Activated CD4-positive, alpha-beta T cell treated with anti-CD3 and anti-CD28 coated beads, Interleukin-2, Interleukin-6, amounts not matched to agents 100 ng/mL and 50 ng/mL, durations not matched to agents 16 hours and 8 hours (primary cell): ENCODE results near the gene THAP12.
A peak's percentile ranks its signal among the peaks of the same experiment; 100 is the strongest.

Experiments used
- DNase-seq: peaks from one replicate; pipeline ENCODE4 v3.0.0-alpha.2; 2020

THAP12 gene

GRCh38 chr11:76379807-76380158 lies 1.1 kb downstream of the THAP12 start:
- no peak for DNase-seq

GRCh38 chr11:76376746-76377558 lies 4.0 kb downstream of the THAP12 start:
- peak; percentile 45 for DNase-seq

DNA sequence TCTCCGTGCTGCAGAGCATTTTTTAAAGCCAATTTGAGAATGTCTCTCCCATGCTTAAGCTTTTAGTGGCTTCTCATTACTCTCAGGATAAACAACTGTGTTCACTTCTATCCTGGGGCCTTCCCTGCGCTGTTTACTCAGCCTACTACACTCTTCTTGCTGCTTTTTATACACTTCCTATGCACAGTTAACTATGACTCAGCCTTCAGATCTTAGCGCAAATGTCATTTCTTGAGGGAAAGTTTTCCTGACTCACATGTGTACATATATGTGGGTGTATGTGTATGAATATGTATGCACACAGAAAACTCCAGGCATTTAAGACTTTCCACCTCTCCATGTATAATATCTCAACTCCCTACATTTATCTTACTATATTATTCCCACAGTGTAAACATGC lies 9.8 kb downstream of the THAP12 start:
- peak; percentile 68 for DNase-seq

- DNase-seq = no peak
Measured at GRCh38 chr11:76369406-76369805, 11.5 kb downstream of the THAP12 start.

GRCh38 chr11:76368490-76368889 lies 12.4 kb downstream of the THAP12 start:
- no peak for DNase-seq

DNA sequence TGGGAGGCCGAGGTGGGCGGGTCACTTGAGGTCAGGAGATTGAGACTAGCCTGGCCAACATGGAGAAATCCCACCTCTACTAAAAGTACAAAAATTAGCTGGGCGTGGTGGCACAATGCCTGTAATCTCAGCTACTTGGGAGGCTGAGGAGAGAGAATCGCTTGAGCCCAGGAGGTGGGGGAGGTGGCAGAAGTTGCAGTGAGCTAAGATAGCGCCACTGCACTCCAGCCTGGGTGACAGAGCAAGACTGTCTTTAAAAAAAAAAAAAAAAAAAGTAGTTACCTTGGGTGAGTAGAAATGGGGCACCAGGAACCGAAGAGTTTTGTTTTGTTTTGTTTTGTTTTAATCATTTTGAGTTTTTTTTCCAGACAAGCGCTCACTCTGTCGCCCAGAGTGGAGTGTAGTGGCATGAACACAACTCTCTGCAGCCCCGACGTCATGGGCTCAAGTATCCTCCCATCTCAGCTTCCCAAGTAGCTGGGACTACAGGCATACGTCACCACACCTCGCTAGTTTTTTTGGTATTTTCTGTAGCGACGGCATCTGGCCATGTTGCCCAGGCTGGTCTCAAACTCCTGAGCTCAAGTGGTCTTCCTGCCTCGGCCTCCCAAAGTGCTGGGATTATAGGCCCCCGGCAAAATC lies 15.8 kb downstream of the THAP12 start:
- no peak for DNase-seq

DNA sequence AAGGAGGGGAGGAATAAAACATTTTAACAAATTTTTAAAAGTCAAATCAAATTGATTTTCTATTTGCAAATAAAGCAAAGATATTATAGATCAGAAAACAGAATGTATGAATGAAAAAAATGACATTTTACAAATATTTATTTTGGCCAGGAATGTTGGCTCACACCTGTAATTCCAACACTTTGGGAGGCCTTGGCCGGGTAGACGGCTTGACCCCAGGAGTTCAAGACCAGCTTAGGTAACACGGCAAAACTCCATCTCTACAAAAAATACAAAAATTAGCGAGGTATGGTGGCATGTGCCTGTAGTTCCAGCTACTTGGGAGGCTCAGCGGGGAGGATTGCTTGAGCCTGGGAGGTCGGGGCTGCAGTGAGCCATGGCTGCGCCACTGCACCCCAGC lies 18.2 kb downstream of the THAP12 start:
- DNase-seq = no peak

DNA sequence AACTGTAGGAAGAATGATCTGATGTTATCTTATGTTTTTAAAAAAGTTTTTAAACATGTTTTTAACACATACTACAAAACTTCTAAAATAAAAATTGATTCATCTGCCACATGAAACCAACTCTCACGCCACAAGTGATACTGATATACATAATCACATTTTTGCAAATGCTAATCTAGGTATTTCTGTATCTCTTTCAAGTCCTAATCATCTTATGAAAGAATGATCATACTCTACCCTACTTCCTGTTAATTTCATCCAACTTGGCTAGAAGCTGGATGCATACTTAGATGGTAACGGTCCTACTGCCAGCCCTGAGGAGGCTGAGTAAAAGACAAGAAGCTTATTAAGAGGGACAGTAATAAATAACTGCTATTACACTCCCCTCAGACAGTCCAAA lies 19.2 kb downstream of the THAP12 start:
- DNase-seq = no peak

DNA sequence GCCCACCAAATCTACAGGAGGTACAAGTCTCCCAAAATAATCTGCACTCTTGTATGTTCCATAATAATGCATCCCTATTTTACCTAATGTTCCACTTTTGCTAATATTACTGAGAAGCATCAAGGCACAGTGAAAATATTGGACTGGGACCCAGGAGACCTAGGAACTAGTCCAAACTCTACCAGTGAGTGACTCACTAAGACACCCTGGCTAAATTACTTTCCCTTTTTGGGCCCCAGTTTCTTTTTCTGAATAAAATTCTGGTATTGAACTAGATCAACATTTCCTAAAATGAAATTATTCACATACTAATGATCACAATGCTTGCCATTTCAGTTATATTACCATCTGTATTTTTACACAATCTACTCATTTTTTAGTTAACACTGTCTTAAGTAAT lies 19.6 kb downstream of the THAP12 start:
- DNase-seq = no peak

- DNase-seq = no peak
Measured at GRCh38 chr11:76355172-76355571, 25.8 kb downstream of the THAP12 start.

- no peak for DNase-seq
Measured at GRCh38 chr11:76348348-76348747, 32.6 kb downstream of the THAP12 start.

DNA sequence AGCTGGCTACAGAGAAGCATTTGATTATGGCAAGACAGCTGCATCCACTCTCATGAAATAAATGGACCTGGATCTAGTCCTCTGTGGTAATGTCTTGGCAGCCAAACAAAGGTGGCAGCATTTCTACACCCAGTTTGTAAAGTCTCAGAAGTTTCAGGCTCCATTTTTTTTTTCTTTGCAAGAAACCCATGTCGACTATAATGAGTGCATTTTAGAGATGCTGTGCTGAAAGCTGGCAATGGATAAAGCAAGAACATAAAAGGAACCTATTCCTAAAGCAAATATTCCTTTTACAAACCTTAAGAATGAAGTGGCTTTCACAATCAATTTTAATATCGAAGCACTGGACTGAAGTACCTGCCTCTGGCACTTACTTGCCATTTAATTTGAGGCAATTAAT lies 33.5 kb downstream of the THAP12 start:
- no peak for DNase-seq

GRCh38 chr11:76339221-76339620 lies 41.7 kb downstream of the THAP12 start:
- DNase-seq = no peak

GRCh38 chr11:76337923-76338322 lies 43.0 kb downstream of the THAP12 start:
- no peak for DNase-seq

DNA sequence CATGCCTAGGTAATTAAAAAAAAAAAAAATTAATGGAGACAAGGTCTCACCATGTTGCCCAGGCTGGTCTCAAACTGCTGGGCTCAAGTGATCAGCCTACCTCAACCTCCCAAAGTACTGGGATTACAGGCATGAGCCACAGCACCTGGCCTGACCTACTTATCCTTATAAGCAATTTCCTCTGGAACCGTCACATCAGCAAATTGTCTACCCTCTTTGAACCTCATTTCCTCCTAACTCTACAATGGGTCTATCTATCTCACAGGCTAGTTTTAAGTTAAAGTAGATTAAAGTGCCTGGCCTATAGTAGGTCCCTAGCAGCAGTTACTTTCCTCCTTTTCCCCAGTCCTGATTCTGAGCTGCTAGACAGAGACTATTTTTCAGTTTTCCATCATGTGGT lies 43.5 kb downstream of the THAP12 start:
- no peak for DNase-seq

GRCh38 chr11:76336597-76336996 lies 44.3 kb downstream of the THAP12 start:
- DNase-seq = no peak

- no peak for DNase-seq
Measured at GRCh38 chr11:76335842-76336241, 45.1 kb downstream of the THAP12 start.

DNA sequence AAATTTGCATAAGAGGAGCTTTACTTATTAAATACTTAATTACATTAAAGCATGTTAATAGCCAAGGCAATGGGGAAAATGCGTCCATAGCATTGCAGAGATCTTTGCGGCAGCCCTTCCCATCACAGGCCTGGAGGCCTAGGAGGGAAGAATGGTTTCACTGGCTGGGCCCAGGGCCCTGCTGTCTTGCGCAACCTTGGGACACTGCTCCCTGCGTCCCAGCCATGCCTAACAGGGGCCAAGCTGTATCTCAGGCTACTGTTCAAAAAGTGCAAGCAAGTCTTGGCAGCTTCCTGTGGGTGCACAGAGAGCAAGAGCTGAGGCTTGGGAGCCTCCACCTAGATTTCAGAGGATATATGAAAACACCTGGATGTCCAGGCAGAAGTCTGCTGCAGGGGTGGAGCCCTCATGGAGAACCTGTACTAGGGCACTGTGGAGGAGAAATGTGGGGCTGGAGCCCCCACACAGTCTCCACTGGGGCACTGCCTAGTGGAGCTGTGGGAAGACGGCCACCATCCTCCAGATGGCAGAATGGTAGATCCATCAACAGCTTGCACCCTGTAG lies 46.0 kb downstream of the THAP12 start:
- no peak for DNase-seq

DNA sequence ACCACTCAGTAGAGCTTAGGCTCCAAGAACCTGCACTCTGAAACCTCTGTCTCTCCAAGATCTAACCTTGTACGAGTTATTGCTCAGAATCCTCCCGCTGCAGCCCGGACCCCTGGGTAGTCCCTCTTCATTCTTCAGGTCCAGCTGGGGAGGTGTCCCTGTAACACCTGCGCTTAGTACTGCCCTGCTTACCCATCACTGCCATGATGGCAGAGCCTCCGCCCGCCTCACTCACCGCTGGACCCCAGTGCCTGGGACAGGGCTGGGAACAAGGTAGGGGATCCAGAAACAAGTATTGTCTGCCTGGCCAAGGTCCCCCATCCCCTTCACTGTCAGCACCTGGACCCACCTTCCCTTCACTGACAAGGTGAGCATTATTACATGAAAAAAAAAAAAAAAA lies 50.3 kb downstream of the THAP12 start:
- no peak for DNase-seq

DNA sequence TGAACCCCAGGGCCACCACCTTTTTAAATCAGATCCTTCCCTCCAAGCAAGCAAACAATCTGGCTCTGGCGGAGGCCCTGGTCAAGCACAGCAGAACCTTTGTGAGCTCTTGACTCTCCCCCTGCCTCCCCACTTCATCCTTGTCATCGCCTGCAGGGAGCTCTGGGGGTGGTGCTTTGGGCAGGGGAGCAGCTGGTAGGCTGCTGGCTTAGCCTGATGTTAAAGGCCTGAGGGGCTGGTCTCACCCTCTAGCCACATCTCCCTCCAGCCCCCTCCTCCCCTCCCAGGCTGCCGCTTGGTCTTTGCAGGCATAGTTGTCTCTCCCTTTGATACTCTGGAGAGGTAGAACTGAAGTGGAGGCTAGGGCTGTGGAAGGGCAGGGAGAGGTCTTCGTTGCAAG lies 50.9 kb downstream of the THAP12 start:
- no peak for DNase-seq

GRCh38 chr11:76329084-76329648 lies 51.8 kb downstream of the THAP12 start:
- no peak for DNase-seq

- DNase-seq = no peak
Measured at GRCh38 chr11:76327756-76328388, 53.1 kb downstream of the THAP12 start.

DNA sequence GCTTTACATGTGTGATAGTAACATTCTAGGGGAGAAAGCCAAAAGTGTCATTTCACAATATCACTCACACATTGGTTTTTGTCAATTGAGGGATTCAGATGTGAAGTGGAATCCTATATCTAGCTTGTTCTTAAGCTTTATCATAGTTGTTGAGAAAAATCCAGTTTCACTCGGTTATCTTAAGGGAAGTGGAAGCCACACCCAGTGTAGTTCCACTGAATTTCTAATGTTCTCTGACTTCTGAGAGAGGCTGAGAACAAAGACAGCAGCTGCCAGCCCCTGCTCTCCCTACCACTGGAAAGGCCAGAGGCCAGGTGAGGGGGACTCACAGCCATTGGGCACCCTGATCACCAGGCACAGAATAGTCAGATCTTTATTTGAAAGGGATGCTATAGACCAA lies 53.7 kb downstream of the THAP12 start:
- DNase-seq = no peak

DNA sequence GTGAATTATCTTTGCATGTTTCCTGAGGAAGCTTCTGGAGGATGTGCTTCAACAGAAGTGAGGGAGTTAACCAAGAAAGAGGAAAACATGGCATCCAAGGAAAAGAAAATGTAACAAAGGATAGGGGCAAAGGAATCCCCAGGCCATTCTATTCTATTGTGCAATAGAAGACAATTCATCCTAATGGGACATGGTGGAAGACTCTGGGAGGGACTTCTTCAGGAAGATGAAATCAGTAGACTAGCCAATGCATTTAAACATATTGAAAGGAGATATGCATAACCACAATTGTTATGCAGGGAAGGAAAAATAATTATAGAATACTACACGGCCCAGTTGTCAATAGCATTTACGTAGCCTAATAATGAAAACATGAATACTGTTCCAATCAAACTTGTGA lies 55.7 kb downstream of the THAP12 start:
- no peak for DNase-seq
